Measurements from ENCODE around the gene PKP1.

The PKP1 gene

GRCh38 chr1:201283836-201284553 is 689 bp downstream of the PKP1 start:
- DNase-seq: no peak

GRCh38 chr1:201284636-201285035 is 1.3 kb downstream of the PKP1 start:
- no peak for DNase-seq

GRCh38 chr1:201285846-201286245 is 2.5 kb downstream of the PKP1 start:
- DNase-seq: no peak

GRCh38 chr1:201286445-201286844 is 3.1 kb downstream of the PKP1 start:
- DNase-seq: no peak

- no peak for DNase-seq
Measured at GRCh38 chr1:201288007-201288406, 4.7 kb downstream of the PKP1 start.

GRCh38 chr1:201288765-201289164 is 5.5 kb downstream of the PKP1 start:
- DNase-seq: no peak

- DNase-seq: no peak
Measured at GRCh38 chr1:201290551-201290950, 7.2 kb downstream of the PKP1 start.

GRCh38 chr1:201291916-201292315 is 8.6 kb downstream of the PKP1 start:
- no peak for DNase-seq

- DNase-seq: no peak
Measured at GRCh38 chr1:201294876-201295275, 11.6 kb downstream of the PKP1 start.

GRCh38 chr1:201295346-201295745 is 12.0 kb downstream of the PKP1 start:
- DNase-seq: no peak

GRCh38 chr1:201295861-201296260 is 12.6 kb downstream of the PKP1 start:
- DNase-seq: no peak

GRCh38 chr1:201296352-201296751 is 13.0 kb downstream of the PKP1 start:
- DNase-seq: no peak

- DNase-seq: no peak
Measured at GRCh38 chr1:201298396-201299381, 15.4 kb downstream of the PKP1 start.

- DNase-seq: no peak
Measured at GRCh38 chr1:201299968-201300367, 16.7 kb downstream of the PKP1 start.

- DNase-seq: no peak
Measured at GRCh38 chr1:201300641-201301040, 17.3 kb downstream of the PKP1 start.

GRCh38 chr1:201302163-201303152 is 19.2 kb downstream of the PKP1 start:
- DNase-seq: no peak

GRCh38 chr1:201304126-201304525 is 20.8 kb downstream of the PKP1 start:
- DNase-seq: no peak

- no peak for DNase-seq
Measured at GRCh38 chr1:201305815-201306214, 22.5 kb downstream of the PKP1 start.

GRCh38 chr1:201307231-201307630 is 23.9 kb downstream of the PKP1 start:
- no peak for DNase-seq

- no peak for DNase-seq
Measured at GRCh38 chr1:201307760-201308499, 24.6 kb downstream of the PKP1 start.

GRCh38 chr1:201309416-201309815 is 26.1 kb downstream of the PKP1 start:
- DNase-seq: no peak
